NCI-H2196 (cell line): ENCODE data around the gene CLDN4.

Experiments
- DNase-seq: peaks from one replicate; lab custom pipeline; 2025; ENCODE audit not compliant: unreplicated experiment; lab: John Stamatoyannopoulos, UW

The CLDN4 gene

GRCh38 chr7:73871163-73872011, 40.6 kb downstream of the CLDN4 start:
- no peak for DNase-seq

DNA sequence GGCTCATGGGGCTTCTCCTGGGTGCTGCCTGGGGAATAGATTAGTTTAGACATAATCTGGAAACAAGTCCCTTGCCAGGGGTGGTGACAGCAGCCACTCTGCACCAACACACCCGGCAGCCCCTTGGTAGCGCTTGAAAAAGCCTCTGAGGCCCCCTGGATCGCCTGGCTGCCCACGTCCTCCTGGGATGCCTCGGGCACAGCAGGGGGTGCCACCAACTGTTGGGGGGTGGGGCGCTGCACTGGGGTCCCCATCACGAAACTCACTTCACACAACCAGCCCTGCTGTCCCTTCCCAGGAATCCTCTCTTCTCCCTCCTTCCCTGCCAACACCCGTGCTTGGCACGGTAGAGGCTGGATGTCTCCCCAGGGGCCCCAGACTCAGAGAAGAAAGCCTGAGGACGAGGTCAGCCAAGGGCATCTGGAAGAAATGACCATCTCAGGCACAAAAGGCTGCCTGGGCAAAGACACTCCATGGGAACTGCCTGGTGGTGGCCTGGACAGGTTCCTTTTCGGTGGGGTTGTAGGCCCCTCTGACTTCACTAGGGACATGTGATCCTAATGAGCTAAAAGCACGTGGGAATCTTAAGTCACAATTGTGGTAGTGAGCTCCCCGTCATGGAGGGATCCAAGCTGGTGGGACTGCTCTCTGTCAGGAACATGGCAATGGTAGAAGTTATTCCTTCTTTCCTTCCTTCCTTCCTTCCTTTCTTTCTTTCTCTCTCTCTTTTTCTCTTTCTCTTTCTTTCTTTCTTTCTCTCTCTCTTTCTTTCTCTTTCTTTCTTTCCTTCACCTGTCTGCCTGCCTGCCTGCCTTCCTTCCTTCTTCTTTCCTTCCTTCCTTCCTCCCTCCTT, 41.5 kb downstream of the CLDN4 start:
- no peak for DNase-seq

DNA sequence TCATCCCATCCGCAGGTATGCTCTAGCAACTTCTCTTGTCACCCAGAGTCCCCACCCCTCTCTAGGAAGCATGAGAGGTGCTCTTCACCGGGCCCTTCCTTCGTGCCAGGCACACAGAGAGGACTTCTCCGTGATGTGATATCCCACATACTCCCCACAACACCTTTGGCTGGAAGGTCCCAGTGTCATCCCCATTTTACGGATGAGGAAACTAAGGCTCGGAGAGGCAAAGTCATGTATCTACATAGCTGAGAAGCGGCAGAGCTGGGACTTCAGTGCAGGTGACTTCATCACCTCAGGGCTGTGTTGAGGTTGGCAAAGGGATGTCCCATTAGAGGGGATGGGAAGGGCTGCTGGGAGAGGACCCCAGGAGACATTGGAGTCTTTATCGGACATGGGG, 45.6 kb downstream of the CLDN4 start:
- no peak for DNase-seq

- no peak for DNase-seq
These were observed 46.2 kb downstream of the CLDN4 start for GRCh38 chr7:73876973-73877372.

GRCh38 chr7:73879977-73880681, 49.3 kb downstream of the CLDN4 start:
- no peak for DNase-seq

DNA sequence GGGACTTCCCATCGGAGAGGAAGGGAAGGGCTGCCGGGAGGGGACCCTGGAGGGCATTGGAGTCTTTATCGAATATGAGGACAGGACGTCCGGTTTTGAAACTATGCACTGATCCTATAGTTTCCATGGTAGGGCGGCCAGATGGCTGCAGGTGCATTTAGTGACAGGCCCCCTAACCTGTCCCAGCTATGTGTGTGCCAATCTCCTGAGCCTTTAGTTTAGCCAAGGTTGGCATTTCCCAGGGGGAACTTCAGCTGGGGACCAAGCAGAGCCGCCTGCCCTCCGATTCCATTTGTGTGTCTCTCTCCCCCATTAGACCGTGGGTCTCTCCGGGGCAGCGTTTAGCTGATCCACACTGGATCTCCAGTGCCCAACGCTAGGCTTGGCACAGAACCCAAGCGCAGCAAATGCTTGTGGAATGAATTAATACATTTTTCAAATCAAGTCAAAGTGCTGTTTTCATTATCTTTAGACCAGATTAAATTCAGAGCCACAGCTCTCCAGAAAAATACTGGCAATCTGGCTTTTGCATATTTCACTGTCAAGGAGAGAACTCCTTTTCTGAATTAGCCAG, 50.0 kb downstream of the CLDN4 start:
- DNase-seq, result no peak

GRCh38 chr7:73881352-73882046, 50.7 kb downstream of the CLDN4 start:
- no peak for DNase-seq

GRCh38 chr7:73882047-73882402, 51.2 kb downstream of the CLDN4 start:
- no peak for DNase-seq
